Astrocyte (in vitro differentiated cells and primary cell): ENCODE data around the gene FMN2.

Experiments
- CTCF ChIP-seq: IDR thresholded peaks from 2 replicates; pipeline ENCODE4 v1.5.1; 2011; ENCODE audit warnings: low read depth, mild to moderate bottlenecking, inconsistent platforms, low read length, moderate library complexity; ENCODE audit not compliant: insufficient read depth
- EZH2 ChIP-seq: IDR thresholded peaks from 2 replicates; pipeline ENCODE4 v1.6.1; 2012; ENCODE audit warnings: mild to moderate bottlenecking, low read length, inconsistent platforms; ENCODE audit not compliant: insufficient read depth

- TF ChIP-seq CTCF (no peak), EZH2 (no peak)
Observed at GRCh38 chr1:240198376-240198775, 106.7 kb downstream of the FMN2 start.
